Mesenchymal stem cell (in vitro differentiated cells and primary cell): ENCODE results near the gene FRYL.
"Not testable (repeated sequence)": the region's sequence is repeated elsewhere in the genome, so short reads cannot be mapped to it uniquely, and the experiment has no call there.

Experiments
- DNase-seq: peaks from one replicate; pipeline ENCODE4 v3.0.0-alpha.2; 2013
- H2AFZ ChIP-seq: one replicate; pipeline ENCODE4 v1.6.1; 2013; ENCODE audit warnings: low read depth, mild to moderate bottlenecking, control low read depth, inconsistent platforms, low read length, moderate library complexity
- H2AK5ac ChIP-seq: 2 replicates; pipeline ENCODE4 v1.6.1; 2013; ENCODE audit warnings: low read length, moderate library complexity, mild to moderate bottlenecking, inconsistent platforms; ENCODE audit not compliant: severe bottlenecking
- H2BK120ac ChIP-seq: one replicate; pipeline ENCODE4 v1.6.1; 2013; ENCODE audit warnings: low read depth, mild to moderate bottlenecking, inconsistent platforms, low read length, moderate library complexity
- H2BK12ac ChIP-seq, 2 experiments: one replicate each; pipeline ENCODE4 v1.6.1; 2013; ENCODE audit warnings: inconsistent platforms in 2 of 2, low read length in 2 of 2, mild to moderate bottlenecking in 2 of 2, moderate library complexity in 2 of 2, control low read depth in 1 of 2
- H2BK15ac ChIP-seq: one replicate; pipeline ENCODE4 v1.6.1; 2013; ENCODE audit warnings: mild to moderate bottlenecking, low read depth, inconsistent platforms; ENCODE audit not compliant: poor library complexity, severe bottlenecking
- H2BK5ac ChIP-seq: 2 replicates; pipeline ENCODE4 v1.6.1; 2013; ENCODE audit warnings: low read depth, mild to moderate bottlenecking, low read length, control low read depth, inconsistent platforms; ENCODE audit not compliant: poor library complexity, severe bottlenecking
- H3K14ac ChIP-seq, 2 experiments: one replicate each; pipeline ENCODE4 v1.6.1; 2013; ENCODE audit warnings: inconsistent platforms in 2 of 2, low read length in 2 of 2, control low read depth in 1 of 2, mild to moderate bottlenecking in 1 of 2, moderate library complexity in 1 of 2
- H3K18ac ChIP-seq, 2 experiments: one replicate each; pipeline ENCODE4 v1.6.1; 2013; ENCODE audit warnings: inconsistent platforms in 2 of 2, low read length in 2 of 2, control low read depth in 1 of 2, low read depth in 1 of 2, mild to moderate bottlenecking in 1 of 2
- H3K23ac ChIP-seq, 2 experiments: one replicate each; pipeline ENCODE4 v1.6.1; 2013; ENCODE audit warnings: inconsistent platforms in 2 of 2, low read length in 2 of 2, mild to moderate bottlenecking in 2 of 2, moderate library complexity in 2 of 2, control low read depth in 1 of 2
- H3K27ac ChIP-seq: 2 replicates; pipeline ENCODE4 v1.5.1; 2013; ENCODE audit warnings: mild to moderate bottlenecking, moderate library complexity, low read length, control low read depth, inconsistent platforms; ENCODE audit not compliant: poor library complexity, severe bottlenecking
- H3K27me3 ChIP-seq, 2 experiments: 2 replicates each; pipeline versions ENCODE4 v1.6.1 to v1.7.0; 2013; ENCODE audit warnings: low read length in 2 of 2, mild to moderate bottlenecking in 2 of 2, moderate library complexity in 2 of 2, control low read depth in 1 of 2, inconsistent platforms in 1 of 2; ENCODE audit not compliant: control insufficient read depth in 1 of 2, insufficient read depth in 1 of 2
- H3K36me3 ChIP-seq, 2 experiments: 2 replicates each; pipeline versions ENCODE4 v1.6.1 to v1.7.0; 2013; ENCODE audit warnings: low read length in 2 of 2, control low read depth in 1 of 2, inconsistent platforms in 1 of 2, low read depth in 1 of 2, mild to moderate bottlenecking in 1 of 2; ENCODE audit not compliant: insufficient read depth in 2 of 2, control insufficient read depth in 1 of 2
- H3K4ac ChIP-seq, 2 experiments: one replicate each; pipeline ENCODE4 v1.6.1; 2013; ENCODE audit warnings: inconsistent platforms in 2 of 2, low read length in 2 of 2, mild to moderate bottlenecking in 2 of 2, moderate library complexity in 2 of 2, control low read depth in 1 of 2, low read depth in 1 of 2
- H3K4me1 ChIP-seq: 2 replicates; pipeline ENCODE4 v1.6.1; 2013; ENCODE audit warnings: low read depth, low read length, control low read depth; ENCODE audit not compliant: control insufficient read depth, insufficient read depth
- H3K4me2 ChIP-seq: 2 replicates; pipeline ENCODE4 v1.6.1; 2013; ENCODE audit warnings: low read length, mild to moderate bottlenecking, inconsistent platforms; ENCODE audit not compliant: poor library complexity, severe bottlenecking
- H3K4me3 ChIP-seq, 2 experiments: 2 replicates each; pipeline versions ENCODE4 v1.5.1 to v1.7.0; 2013; ENCODE audit warnings: low read length in 2 of 2, mild to moderate bottlenecking in 2 of 2, control low read depth in 1 of 2, low read depth in 1 of 2; ENCODE audit not compliant: insufficient read depth in 1 of 2
- H3K79me1 ChIP-seq: replicated peaks from 2 replicates; pipeline ENCODE4 v1.6.1; 2013; ENCODE audit warnings: mild to moderate bottlenecking, control low read depth, low read length, inconsistent platforms; ENCODE audit not compliant: poor library complexity, severe bottlenecking
- H3K9ac ChIP-seq: 2 replicates; pipeline ENCODE4 v1.7.0; 2013; ENCODE audit warnings: mild to moderate bottlenecking, low read length, moderate library complexity
- H3K9me3 ChIP-seq: 2 replicates; pipeline ENCODE4 v1.7.0; 2013; ENCODE audit warnings: mild to moderate bottlenecking, low read length; ENCODE audit not compliant: control insufficient read depth
- H4K8ac ChIP-seq: one replicate; pipeline ENCODE4 v1.6.1; 2013; ENCODE audit warnings: inconsistent platforms, mild to moderate bottlenecking, low read length, moderate library complexity
- H4K91ac ChIP-seq: one replicate; pipeline ENCODE4 v1.6.1; 2013; ENCODE audit warnings: mild to moderate bottlenecking, low read length, inconsistent platforms
- WGBS: methylation state at CpG from one replicate; pipeline ENCODE4 v1.1.7; 2013; ENCODE audit warnings: mixed read lengths; 5-methylcytosine and 5-hydroxymethylcytosine counted together

FRYL gene

GRCh38 chr4:48699475-48699874 is 80.6 kb downstream of the FRYL start:
- Histone ChIP-seq H2BK12ac (no peak overlapping the region), H3K27me3 (no peaks in the 10 kb centered on the region), H2BK15ac (no peak overlapping the region), H3K23ac (no peak overlapping the region), H3K36me3 (no peaks in the 10 kb centered on the region), H2BK120ac (no peak overlapping the region), H4K8ac (no peak overlapping the region), H3K18ac (no peak overlapping the region), H3K4ac (no peak overlapping the region), H3K14ac (no peak overlapping the region), H3K27ac (peak overlapping the region; percentile 98), H3K79me1 (peaks cover 2% of the 10 kb centered on the region), H3K4me3 (peak overlapping the region in 1 of 2 experiments; percentile 29), H3K4me2 (peak overlapping the region; percentile 38), H3K9me3 (no peaks in the 10 kb centered on the region), H2BK5ac (no peak overlapping the region), H3K9ac (peak overlapping the region; percentile 76), H4K91ac (no peak overlapping the region), H3K4me1 (peaks cover 2% of the 10 kb centered on the region), H2AFZ (no peak overlapping the region), H2AK5ac (peak overlapping the region; percentile 35)
- DNase-seq = peak; percentile 55
- no CpG with 5 or more reads among the region's 1 CpG for WGBS

GRCh38 chr4:48698029-48698971 is 81.8 kb downstream of the FRYL start:
- peak overlapping the region; percentile 94 for H3K27ac ChIP-seq
- H3K9me3 ChIP-seq = no peaks in the 10 kb centered on the region
- H3K4ac ChIP-seq = peak overlapping the region in 1 of 2 experiments; percentile 51
- H3K23ac ChIP-seq = peak overlapping the region in 1 of 2 experiments; percentile 59
- H3K4me3 ChIP-seq = peak overlapping the region in 1 of 2 experiments; percentile 1
- H2AFZ ChIP-seq = peak overlapping the region; percentile 61
- WGBS = 8% methylated on average over 3 of the region's 5 CpGs
- H3K9ac ChIP-seq = peak overlapping the region; percentile 76
- peak overlapping the region; percentile 16 to 82 for H3K18ac ChIP-seq
- H3K4me1 ChIP-seq = peaks cover 2% of the 10 kb centered on the region
- no peaks in the 10 kb centered on the region for H3K36me3 ChIP-seq
- H3K14ac ChIP-seq = no peak overlapping the region
- H3K79me1 ChIP-seq = peaks cover 4% of the 10 kb centered on the region
- H2BK15ac ChIP-seq = no peak overlapping the region
- H2BK12ac ChIP-seq = peak overlapping the region; percentile 4 to 71
- no peaks in the 10 kb centered on the region for H3K27me3 ChIP-seq
- H2AK5ac ChIP-seq = peak overlapping the region; percentile 74
- peak overlapping the region; percentile 46 for H2BK5ac ChIP-seq
- H4K91ac ChIP-seq = no peak overlapping the region
- H4K8ac ChIP-seq = no peak overlapping the region
- H3K4me2 ChIP-seq = peak overlapping the region; percentile 41
- peak; percentile 89 for DNase-seq
- H2BK120ac ChIP-seq = no peak overlapping the region

- not testable (repeated sequence) for H2BK12ac ChIP-seq, H3K9me3 ChIP-seq, H3K79me1 ChIP-seq, H4K8ac ChIP-seq, H3K4ac ChIP-seq, H3K23ac ChIP-seq, H3K4me1 ChIP-seq, H4K91ac ChIP-seq, H3K4me2 ChIP-seq, H2BK5ac ChIP-seq, H3K4me3 ChIP-seq, H2BK120ac ChIP-seq, DNase-seq, H2AFZ ChIP-seq, H3K18ac ChIP-seq, H2AK5ac ChIP-seq, H3K14ac ChIP-seq, H2BK15ac ChIP-seq, H3K9ac ChIP-seq, H3K27me3 ChIP-seq, H3K36me3 ChIP-seq
- peak overlapping the region; percentile 94 for H3K27ac ChIP-seq
- WGBS = 94% methylated on average over 6 of the region's 6 CpGs
Measured at GRCh38 chr4:48697516-48697915, 82.6 kb downstream of the FRYL start.

- H2AK5ac ChIP-seq = no peak overlapping the region
- no peak overlapping the region for H2BK15ac ChIP-seq
- no peak overlapping the region for H4K91ac ChIP-seq
- peaks cover 3% of the 10 kb centered on the region for H3K4me1 ChIP-seq
- H2AFZ ChIP-seq = no peak overlapping the region
- no peak for DNase-seq
- no peak overlapping the region for H3K4ac ChIP-seq
- no peak overlapping the region for H2BK12ac ChIP-seq
- H2BK120ac ChIP-seq = no peak overlapping the region
- H3K36me3 ChIP-seq = no peaks in the 10 kb centered on the region
- no peak overlapping the region for H3K9ac ChIP-seq
- H3K4me3 ChIP-seq = no peak overlapping the region
- peak overlapping the region in 1 of 2 experiments; percentile 49 for H3K18ac ChIP-seq
- H3K79me1 ChIP-seq = peaks cover 5% of the 10 kb centered on the region
- no peak overlapping the region for H3K4me2 ChIP-seq
- no peak overlapping the region for H3K27ac ChIP-seq
- WGBS = 94% methylated on average over 1 of the region's 2 CpGs
- H2BK5ac ChIP-seq = no peak overlapping the region
- no peak overlapping the region for H3K14ac ChIP-seq
- H3K23ac ChIP-seq = no peak overlapping the region
- no peaks in the 10 kb centered on the region for H3K27me3 ChIP-seq
- peak overlapping the region; percentile 69 for H4K8ac ChIP-seq
- no peaks in the 10 kb centered on the region for H3K9me3 ChIP-seq
Measured at GRCh38 chr4:48694824-48695223, 85.3 kb downstream of the FRYL start.
